Left lung (tissue), 10 donors: ENCODE data around the gene SPATA19. TPM values are rescaled to one million over a fixed set of nuclear protein-coding genes. Genes with fewer than 3 reads are reported as not detected.

Experiments
- ATAC-seq: fragments of 200-7000 bp; cut with Tn5 transposase; one replicate; pipeline ENCODE4 v1.9.1; 2020; ENCODE audit warnings: moderate library complexity
- DNase-seq, 4 donors: peaks; one replicate each; pipeline ENCODE4 v3.0.0-alpha.2; 2013 to 2020
- H3K27ac ChIP-seq, 2 donors: fragments of 200-600 bp; sonication (generic) in 1 of 2; one replicate each; pipeline versions ENCODE4 v1.5.0 to v1.8.0; 2020 to 2021
- H3K27me3 ChIP-seq, 2 donors: fragments of 200-600 bp; sonication (generic) in 1 of 2; one replicate each; pipeline versions ENCODE4 v1.5.0 to v1.8.0; 2020 to 2021
- H3K36me3 ChIP-seq, 2 donors: fragments of 200-600 bp; sonication (generic) in 1 of 2; one replicate each; pipeline versions ENCODE4 v1.5.0 to v1.8.0; 2020 to 2021
- H3K4me1 ChIP-seq, 2 donors: fragments of 200-600 bp; one replicate each; pipeline ENCODE4 v1.8.0; 2021
- H3K4me3 ChIP-seq, 2 donors: fragments of 200-600 bp; sonication (generic) in 1 of 2; one replicate each; pipeline versions ENCODE4 v1.5.0 to v1.8.0; 2020 to 2021; ENCODE audit warnings: mild to moderate bottlenecking in 1 of 2
- H3K9me3 ChIP-seq, 2 donors: fragments of 200-600 bp; sonication (generic) in 1 of 2; one replicate each; pipeline versions ENCODE4 v1.5.0 to v1.8.0; 2020 to 2021
- CTCF ChIP-seq, 2 donors: fragments of 200-600 bp; sonication (generic) in 1 of 2; IDR thresholded peaks; one replicate each; pipeline versions ENCODE4 v1.5.0 to v1.8.0; 2021; ENCODE audit warnings: antibody characterized with exemption in 2 of 2
- intact Hi-C, 2 donors: fragments of 100-400 bp; cut with DNase I; formaldehyde crosslinking; loops; one replicate each; pipeline versions ENCODE4 v1.11.2 to v1.14.2; 2022
- polyA plus RNA-seq, 6 donors: library from polyadenylated mRNA; unstranded; fragments of 120-200 nt; gene quantifications; one replicate each; pipeline ENCODE4 v1.2.1, GENCODE V29; 2013; ENCODE audit not compliant: insufficient read length in 6 of 6
- total RNA-seq, 2 donors: library from RNA; stranded (reverse); fragmentation: NEBNext Ultra II Directional; extraction: Animal tissue kit (Norgen Biotek cat#: 25700); gene quantifications; one replicate each; pipeline ENCODE4 v1.2.1, GENCODE V29; 2021
- donor health status: DM: no; HTN: yes; CAD: no.
- donor health status: DM: no; HTN: no; CAD: no.

Gene SPATA19
- total and polyA plus RNA-seq, 8 donors = not detected

- DNase-seq (no peak), ATAC-seq (no peak)
- intact Hi-C loops = no loop called here
Observed at GRCh38 chr11:133889893-133890292, 44.6 kb upstream of the SPATA19 start.

GRCh38 chr11:133889188-133889587 lies 43.9 kb upstream of the SPATA19 start:
- TF ChIP-seq CTCF (IDR thresholded peaks at IDR 0.05) = no peak
- DNase-seq (no peak), ATAC-seq (no peak)
- Histone ChIP-seq H3K4me1 (no peaks in the 10 kb centered on the region), H3K4me3 (no peak overlapping the region), H3K9me3 (peaks cover 0 to 4% of the 10 kb centered on the region in 2 donors), H3K36me3 (no peaks in the 10 kb centered on the region), H3K27ac (no peak overlapping the region), H3K27me3 (peaks cover 0 to 22% of the 10 kb centered on the region in 2 donors)
- intact Hi-C loops = no loop called here

More at GRCh38 chr11:133889893-133890292, 44.6 kb upstream of the SPATA19 start:
- peaks cover 0 to 22% of the 10 kb centered on the region in 2 donors for H3K27me3 ChIP-seq
- H3K27ac ChIP-seq = no peak overlapping the region
- no peaks in the 10 kb centered on the region for H3K9me3 ChIP-seq
- no peaks in the 10 kb centered on the region for H3K36me3 ChIP-seq
- no peak overlapping the region for H3K4me3 ChIP-seq
- H3K4me1 ChIP-seq = no peaks in the 10 kb centered on the region
- TF ChIP-seq CTCF (IDR thresholded peaks at IDR 0.05) = no peak

GRCh38 chr11:133887692-133888332 lies 42.5 kb upstream of the SPATA19 start:
- peaks cover 0 to 9% of the 10 kb centered on the region in 2 donors for H3K9me3 ChIP-seq
- H3K4me3 ChIP-seq = no peak overlapping the region
- H3K27me3 ChIP-seq = peaks cover 0 to 20% of the 10 kb centered on the region in 2 donors
- H3K27ac ChIP-seq = no peak overlapping the region
- TF ChIP-seq CTCF (IDR thresholded peaks at IDR 0.05) = no peak
- H3K4me1 ChIP-seq = no peaks in the 10 kb centered on the region
- H3K36me3 ChIP-seq = no peaks in the 10 kb centered on the region
- no peak for DNase-seq
- intact Hi-C loops = no loop called here
- ATAC-seq = no peak

- H3K9me3 ChIP-seq = peaks cover 0 to 9% of the 10 kb centered on the region in 2 donors
- no peak for DNase-seq
- no peaks in the 10 kb centered on the region for H3K36me3 ChIP-seq
- peaks cover 0 to 18% of the 10 kb centered on the region in 2 donors for H3K27me3 ChIP-seq
- no peak for TF ChIP-seq CTCF (IDR thresholded peaks at IDR 0.05)
- intact Hi-C loops = no loop called here
- no peak for ATAC-seq
- H3K27ac ChIP-seq = no peak overlapping the region
- no peaks in the 10 kb centered on the region for H3K4me1 ChIP-seq
- H3K4me3 ChIP-seq = no peak overlapping the region
Observed at GRCh38 chr11:133886029-133886428, 40.7 kb upstream of the SPATA19 start.

- Histone ChIP-seq H3K9me3 (no peaks in the 10 kb centered on the region), H3K4me1 (no peaks in the 10 kb centered on the region), H3K27ac (no peak overlapping the region), H3K4me3 (no peak overlapping the region), H3K36me3 (no peaks in the 10 kb centered on the region), H3K27me3 (no peaks in the 10 kb centered on the region)
- intact Hi-C loops = no loop called here
- no peak for ATAC-seq
- no peak for TF ChIP-seq CTCF (IDR thresholded peaks at IDR 0.05)
- no peak for DNase-seq
Observed at GRCh38 chr11:133872160-133872559, 26.8 kb upstream of the SPATA19 start.
